Measurements from ENCODE around the gene GREB1L.
"Not testable (repeated sequence)": the region's sequence is repeated elsewhere in the genome, so short reads cannot be mapped to it uniquely, and the experiment has no call there.

Gene GREB1L

DNA sequence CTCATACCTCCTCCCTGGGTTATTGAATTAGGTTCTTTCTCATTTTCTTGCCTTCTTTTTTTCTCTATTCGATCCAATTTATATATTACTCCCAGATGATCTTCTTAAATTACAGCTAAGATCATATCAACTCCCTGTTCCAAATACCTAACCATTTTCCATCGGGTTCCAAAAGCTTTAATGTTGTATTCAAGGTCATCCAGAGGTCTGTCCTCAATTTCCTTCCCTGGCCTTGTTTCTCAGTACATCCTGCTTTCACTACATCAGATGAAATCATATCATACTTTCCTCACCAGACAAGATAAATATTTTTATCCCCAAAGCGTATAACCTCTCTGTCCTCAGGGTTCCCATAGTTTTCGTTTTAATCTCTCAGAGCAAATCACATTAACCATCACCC is 36.3 kb upstream of the GREB1L start:
- Histone ChIP-seq H4K20me1 (ENCODE audit: insufficient read depth, low read length) (no peaks in the 10 kb centered on the region), H2AFZ (ENCODE audit: low read length) (no peak overlapping the region), H3F3A (ENCODE audit: insufficient read depth, low read length) (no peaks in the 10 kb centered on the region), H3K4me3 (ENCODE audit: low read depth, low read length, poor library complexity, severe bottlenecking) (no peak overlapping the region), H3K27ac (ENCODE audit: low read depth, low read length, poor library complexity, severe bottlenecking) (no peak overlapping the region), H3K9me2 (ENCODE audit: low read depth, low read length) (no peaks in the 10 kb centered on the region), H3K9me3 (ENCODE audit: low read length) (no peaks in the 10 kb centered on the region), H3K4me1 (ENCODE audit: insufficient read depth, low read length, severe bottlenecking) (no peaks in the 10 kb centered on the region), H3K9ac (ENCODE audit: low read length) (no peak overlapping the region), H3K36me3 (ENCODE audit: insufficient read depth, low read length) (no peaks in the 10 kb centered on the region), H3K4me2 (ENCODE audit: low read length) (no peak overlapping the region), H3K79me2 (ENCODE audit: insufficient read depth, low read length) (no peaks in the 10 kb centered on the region), H3K27me3 (ENCODE audit: insufficient read depth, low read length) (0 out of 2 replicates have a peak, but pooled peaks cover 4% of the 10 kb centered on the region)
- TF ChIP-seq, protein P1, sequence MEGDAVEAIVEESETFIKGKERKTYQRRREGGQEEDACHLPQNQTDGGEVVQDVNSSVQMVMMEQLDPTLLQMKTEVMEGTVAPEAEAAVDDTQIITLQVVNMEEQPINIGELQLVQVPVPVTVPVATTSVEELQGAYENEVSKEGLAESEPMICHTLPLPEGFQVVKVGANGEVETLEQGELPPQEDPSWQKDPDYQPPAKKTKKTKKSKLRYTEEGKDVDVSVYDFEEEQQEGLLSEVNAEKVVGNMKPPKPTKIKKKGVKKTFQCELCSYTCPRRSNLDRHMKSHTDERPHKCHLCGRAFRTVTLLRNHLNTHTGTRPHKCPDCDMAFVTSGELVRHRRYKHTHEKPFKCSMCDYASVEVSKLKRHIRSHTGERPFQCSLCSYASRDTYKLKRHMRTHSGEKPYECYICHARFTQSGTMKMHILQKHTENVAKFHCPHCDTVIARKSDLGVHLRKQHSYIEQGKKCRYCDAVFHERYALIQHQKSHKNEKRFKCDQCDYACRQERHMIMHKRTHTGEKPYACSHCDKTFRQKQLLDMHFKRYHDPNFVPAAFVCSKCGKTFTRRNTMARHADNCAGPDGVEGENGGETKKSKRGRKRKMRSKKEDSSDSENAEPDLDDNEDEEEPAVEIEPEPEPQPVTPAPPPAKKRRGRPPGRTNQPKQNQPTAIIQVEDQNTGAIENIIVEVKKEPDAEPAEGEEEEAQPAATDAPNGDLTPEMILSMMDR (IDR thresholded peaks at IDR 0.05; ENCODE audit: low read length) = no peak
- TF ChIP-seq EZH2 (IDR thresholded peaks at IDR 0.05; ENCODE audit: borderline replicate concordance, low read length) = no peak

DNA sequence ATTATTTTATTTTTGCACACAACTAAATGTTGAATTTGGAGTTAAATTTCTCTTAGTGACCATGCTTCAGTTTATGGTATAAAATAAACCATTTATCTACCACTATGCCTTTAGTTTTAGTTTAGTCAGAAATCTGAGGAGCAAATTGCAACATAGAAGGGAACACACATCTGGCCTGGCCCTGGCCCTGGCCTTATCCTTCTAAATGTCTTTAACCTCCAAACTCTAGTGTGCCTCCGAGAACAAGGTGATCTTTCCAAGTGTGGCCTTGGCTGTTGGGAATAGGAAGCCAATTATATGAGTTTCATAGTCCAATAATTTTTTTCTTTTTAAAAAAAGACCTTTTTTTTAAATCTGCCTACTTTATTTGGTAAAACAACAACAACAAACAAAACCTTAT is 31.8 kb upstream of the GREB1L start:
- Histone ChIP-seq H4K20me1 (ENCODE audit: insufficient read depth, low read length) (no peaks in the 10 kb centered on the region), H3K4me3 (ENCODE audit: low read depth, low read length, poor library complexity, severe bottlenecking) (no peak overlapping the region), H3K27ac (ENCODE audit: low read depth, low read length, poor library complexity, severe bottlenecking) (no peak overlapping the region), H3K27me3 (ENCODE audit: insufficient read depth, low read length) (0 out of 2 replicates have a peak, but pooled peaks cover 4% of the 10 kb centered on the region), H3K4me2 (ENCODE audit: low read length) (no peak overlapping the region), H3K4me1 (ENCODE audit: insufficient read depth, low read length, severe bottlenecking) (no peaks in the 10 kb centered on the region), H3K9me3 (ENCODE audit: low read length) (no peaks in the 10 kb centered on the region), H3K9me2 (ENCODE audit: low read depth, low read length) (no peaks in the 10 kb centered on the region), H3K36me3 (ENCODE audit: insufficient read depth, low read length) (no peaks in the 10 kb centered on the region), H2AFZ (ENCODE audit: low read length) (no peak overlapping the region), H3F3A (ENCODE audit: insufficient read depth, low read length) (no peaks in the 10 kb centered on the region), H3K9ac (ENCODE audit: low read length) (no peak overlapping the region), H3K79me2 (ENCODE audit: insufficient read depth, low read length) (no peaks in the 10 kb centered on the region)
- TF ChIP-seq, protein P1 (IDR thresholded peaks at IDR 0.05; ENCODE audit: low read length) = no peak
- no peak for TF ChIP-seq EZH2 (IDR thresholded peaks at IDR 0.05; ENCODE audit: borderline replicate concordance, low read length)

DNA sequence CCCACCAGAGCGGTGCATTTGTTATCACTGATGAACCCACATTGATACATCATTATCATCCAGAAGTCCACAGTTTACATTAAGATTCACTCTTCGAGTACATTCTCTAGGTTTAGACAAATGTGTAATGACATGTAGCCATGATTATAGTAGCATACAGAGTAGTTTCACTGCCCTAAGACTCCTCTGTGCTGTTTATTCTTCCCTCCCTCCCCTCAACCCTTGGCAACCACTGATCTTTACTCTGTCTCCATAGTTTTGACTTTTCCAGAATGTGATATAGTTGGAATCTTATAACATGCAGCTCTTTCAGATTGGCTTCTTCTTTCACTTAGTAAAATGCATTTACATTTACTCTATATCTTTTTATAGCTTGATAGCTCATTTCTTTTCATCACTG is 31.2 kb upstream of the GREB1L start:
- H3K27me3 ChIP-seq (ENCODE audit: insufficient read depth, low read length) = 0 out of 2 replicates have a peak, but pooled peaks cover 4% of the 10 kb centered on the region
- no peak overlapping the region for H3K27ac ChIP-seq (ENCODE audit: low read depth, low read length, poor library complexity, severe bottlenecking)
- H3K9me3 ChIP-seq (ENCODE audit: low read length) = no peaks in the 10 kb centered on the region
- no peak overlapping the region for H3K4me3 ChIP-seq (ENCODE audit: low read depth, low read length, poor library complexity, severe bottlenecking)
- H2AFZ ChIP-seq (ENCODE audit: low read length) = no peak overlapping the region
- no peak overlapping the region for H3K9ac ChIP-seq (ENCODE audit: low read length)
- no peak overlapping the region for H3K4me2 ChIP-seq (ENCODE audit: low read length)
- no peaks in the 10 kb centered on the region for H3F3A ChIP-seq (ENCODE audit: insufficient read depth, low read length)
- no peaks in the 10 kb centered on the region for H4K20me1 ChIP-seq (ENCODE audit: insufficient read depth, low read length)
- H3K9me2 ChIP-seq (ENCODE audit: low read depth, low read length) = no peaks in the 10 kb centered on the region
- H3K79me2 ChIP-seq (ENCODE audit: insufficient read depth, low read length) = no peaks in the 10 kb centered on the region
- no peak for TF ChIP-seq EZH2 (IDR thresholded peaks at IDR 0.05; ENCODE audit: borderline replicate concordance, low read length)
- TF ChIP-seq, protein P1 (IDR thresholded peaks at IDR 0.05; ENCODE audit: low read length) = no peak
- no peaks in the 10 kb centered on the region for H3K36me3 ChIP-seq (ENCODE audit: insufficient read depth, low read length)
- H3K4me1 ChIP-seq (ENCODE audit: insufficient read depth, low read length, severe bottlenecking) = no peaks in the 10 kb centered on the region

DNA sequence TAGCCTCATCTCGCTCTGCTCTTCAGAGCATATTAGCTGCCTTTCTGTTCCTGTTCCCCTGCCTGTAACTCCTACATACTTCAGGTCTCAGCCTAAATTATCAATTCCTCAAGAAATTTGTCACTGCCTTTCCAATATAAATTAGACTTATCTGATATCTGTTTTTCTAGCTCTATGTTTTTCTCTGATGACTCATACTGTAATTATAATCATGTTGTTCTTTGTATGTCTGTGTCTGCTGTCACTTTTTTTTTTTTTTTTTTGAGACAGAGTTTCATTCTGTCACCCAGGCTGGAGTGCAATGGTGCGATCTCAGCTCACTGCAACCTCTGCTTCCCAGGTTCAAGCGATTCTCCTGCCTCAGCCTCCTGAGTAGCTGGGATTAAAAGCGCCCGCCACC is 27.6 kb upstream of the GREB1L start:
- H3F3A ChIP-seq (ENCODE audit: insufficient read depth, low read length); H3K4me1 ChIP-seq (ENCODE audit: insufficient read depth, low read length, severe bottlenecking); H2AFZ ChIP-seq (ENCODE audit: low read length); H3K4me3 ChIP-seq (ENCODE audit: low read depth, low read length, poor library complexity, severe bottlenecking); H3K27me3 ChIP-seq (ENCODE audit: insufficient read depth, low read length); H3K4me2 ChIP-seq (ENCODE audit: low read length); H3K36me3 ChIP-seq (ENCODE audit: insufficient read depth, low read length); H3K27ac ChIP-seq (ENCODE audit: low read depth, low read length, poor library complexity, severe bottlenecking); H3K79me2 ChIP-seq (ENCODE audit: insufficient read depth, low read length); H3K9me2 ChIP-seq (ENCODE audit: low read depth, low read length); H3K9ac ChIP-seq (ENCODE audit: low read length); H4K20me1 ChIP-seq (ENCODE audit: insufficient read depth, low read length); H3K9me3 ChIP-seq (ENCODE audit: low read length): not testable (repeated sequence)
